ENCODE results near the gene PNLIPRP2.

PNLIPRP2 gene

GRCh38 chr10:116620423-116621400 is at the start of gene PNLIPRP2:
Gene PNLIPRP2, plus strand, starts transcription at chr10:116620953.
- DNase-seq: no peak

- DNase-seq: no peak
These were observed 46.0 kb upstream of the PNLIPRP2 start for GRCh38 chr10:116574797-116575196.

- no peak for DNase-seq
These were observed 32.7 kb upstream of the PNLIPRP2 start for GRCh38 chr10:116587878-116588591.

GRCh38 chr10:116588995-116589394 is 31.8 kb upstream of the PNLIPRP2 start:
- no peak for DNase-seq

GRCh38 chr10:116589926-116590325 is 30.8 kb upstream of the PNLIPRP2 start:
- DNase-seq: no peak

GRCh38 chr10:116590590-116591444 is 29.9 kb upstream of the PNLIPRP2 start, which contains the start of gene PNLIPRP1:
Gene PNLIPRP1, plus strand, starts transcription at chr10:116590959. Its CDS starts 171 bp downstream, at chr10:116591130.
- DNase-seq: no peak

- DNase-seq: no peak
These were observed 27.5 kb upstream of the PNLIPRP2 start for GRCh38 chr10:116593139-116593740.

- DNase-seq: no peak
These were observed 26.2 kb upstream of the PNLIPRP2 start for GRCh38 chr10:116594525-116595035.

GRCh38 chr10:116596062-116596461 is 24.7 kb upstream of the PNLIPRP2 start:
- DNase-seq: no peak

- no peak for DNase-seq
These were observed 23.2 kb upstream of the PNLIPRP2 start for GRCh38 chr10:116597543-116597942.

GRCh38 chr10:116598329-116598728 is 22.4 kb upstream of the PNLIPRP2 start:
- no peak for DNase-seq

- DNase-seq: no peak
These were observed 20.8 kb upstream of the PNLIPRP2 start for GRCh38 chr10:116599991-116600390.

GRCh38 chr10:116602648-116603400 is 17.9 kb upstream of the PNLIPRP2 start:
- no peak for DNase-seq

GRCh38 chr10:116606061-116606483 is 14.7 kb upstream of the PNLIPRP2 start:
- DNase-seq: no peak

GRCh38 chr10:116607336-116607735 is 13.4 kb upstream of the PNLIPRP2 start:
- no peak for DNase-seq

- DNase-seq: no peak
These were observed 11.8 kb upstream of the PNLIPRP2 start for GRCh38 chr10:116608686-116609594.

GRCh38 chr10:116610443-116611152 is 10.2 kb upstream of the PNLIPRP2 start:
- DNase-seq: no peak

- no peak for DNase-seq
These were observed 9.6 kb upstream of the PNLIPRP2 start for GRCh38 chr10:116611153-116611545.
